Measurements from ENCODE around the gene MAP3K3. TPM values are rescaled to one million over a fixed set of nuclear protein-coding genes. Genes with fewer than 3 reads are reported as not detected.
A peak's percentile ranks its signal among the peaks of the same experiment; 100 is the strongest.

The MAP3K3 gene
- polyA plus RNA-seq, 1 experiment = 15.3 TPM

DNA sequence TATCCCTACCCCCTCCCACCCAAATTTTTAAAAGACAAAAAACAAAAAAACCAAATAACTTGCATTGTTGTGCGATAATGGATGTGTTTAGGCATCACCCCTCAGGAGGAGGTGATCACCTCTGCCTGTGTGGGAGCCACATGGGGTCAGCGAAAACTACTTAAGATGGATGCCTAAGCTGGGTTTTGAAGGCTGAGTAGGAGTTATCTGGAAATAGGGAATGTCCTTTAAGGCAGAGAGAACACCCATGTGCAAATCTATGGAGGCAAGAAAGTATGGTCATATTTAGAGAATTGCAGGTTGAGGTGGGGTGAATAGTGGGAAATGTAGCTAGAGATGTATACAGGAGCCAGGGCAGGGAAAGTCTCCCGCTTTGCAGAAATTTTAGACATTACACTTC is 27.1 kb upstream of the MAP3K3 start:
- Histone ChIP-seq H3K27me3 (ENCODE audit: control insufficient read depth, insufficient read depth, low read length) (no peaks in the 10 kb centered on the region), H3K4me3 (ENCODE audit: low read depth, low read length) (no peak overlapping the region), H3K9me3 (ENCODE audit: control insufficient read depth, insufficient read depth, low read length) (no peaks in the 10 kb centered on the region), H3K27ac (ENCODE audit: low read depth, low read length) (no peak overlapping the region)
- CTCF ChIA-PET = no interaction called here
- TF ChIP-seq, protein P1, sequence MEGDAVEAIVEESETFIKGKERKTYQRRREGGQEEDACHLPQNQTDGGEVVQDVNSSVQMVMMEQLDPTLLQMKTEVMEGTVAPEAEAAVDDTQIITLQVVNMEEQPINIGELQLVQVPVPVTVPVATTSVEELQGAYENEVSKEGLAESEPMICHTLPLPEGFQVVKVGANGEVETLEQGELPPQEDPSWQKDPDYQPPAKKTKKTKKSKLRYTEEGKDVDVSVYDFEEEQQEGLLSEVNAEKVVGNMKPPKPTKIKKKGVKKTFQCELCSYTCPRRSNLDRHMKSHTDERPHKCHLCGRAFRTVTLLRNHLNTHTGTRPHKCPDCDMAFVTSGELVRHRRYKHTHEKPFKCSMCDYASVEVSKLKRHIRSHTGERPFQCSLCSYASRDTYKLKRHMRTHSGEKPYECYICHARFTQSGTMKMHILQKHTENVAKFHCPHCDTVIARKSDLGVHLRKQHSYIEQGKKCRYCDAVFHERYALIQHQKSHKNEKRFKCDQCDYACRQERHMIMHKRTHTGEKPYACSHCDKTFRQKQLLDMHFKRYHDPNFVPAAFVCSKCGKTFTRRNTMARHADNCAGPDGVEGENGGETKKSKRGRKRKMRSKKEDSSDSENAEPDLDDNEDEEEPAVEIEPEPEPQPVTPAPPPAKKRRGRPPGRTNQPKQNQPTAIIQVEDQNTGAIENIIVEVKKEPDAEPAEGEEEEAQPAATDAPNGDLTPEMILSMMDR (IDR thresholded peaks at IDR 0.05; ENCODE audit: low read depth, low read length) = no peak
- POLR2A ChIA-PET = interaction anchor here (0.6 kb wide), 1 partner anchor 17 kb away, joined by 3 read pairs; no protein-coding TSS in a partner anchor
- no peak for DNase-seq (ENCODE audit: low read depth, low spot score)

DNA sequence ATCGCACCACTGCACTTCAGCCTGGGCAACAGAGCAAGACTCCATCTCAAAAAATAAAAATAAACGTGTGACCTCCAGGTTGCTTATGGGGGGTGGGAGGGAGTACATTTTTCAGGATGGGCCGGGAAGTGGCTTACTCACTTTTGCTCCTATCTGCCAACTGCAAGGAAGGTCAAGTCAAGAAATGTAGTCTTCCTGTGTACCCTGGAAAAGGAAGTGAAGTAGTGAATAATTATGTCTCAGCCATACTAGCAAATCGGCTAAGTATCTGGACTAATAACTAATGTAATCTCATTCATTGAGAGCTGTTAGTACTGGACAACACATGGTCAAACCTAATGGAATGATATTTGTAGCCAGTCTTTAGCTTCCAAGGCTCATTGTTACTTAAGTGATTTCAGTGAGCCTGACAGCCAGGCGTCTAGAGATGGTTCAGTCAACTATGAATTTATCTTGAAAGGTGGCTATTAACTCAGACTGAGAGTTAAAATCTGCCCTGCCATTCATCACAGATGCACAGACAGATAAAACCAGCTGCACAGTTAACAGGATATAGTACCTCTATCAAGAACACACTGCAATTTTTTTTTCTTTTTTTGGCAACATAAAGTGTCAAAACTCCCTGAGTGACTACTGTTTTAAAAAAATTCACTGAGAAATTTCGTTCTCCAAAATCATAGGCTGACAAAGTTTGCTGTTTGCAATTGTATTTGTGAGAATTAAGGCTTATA is 25.2 kb upstream of the MAP3K3 start:
- TF ChIP-seq, protein P1 (IDR thresholded peaks at IDR 0.05; ENCODE audit: low read depth, low read length) = no peak
- Histone ChIP-seq H3K27ac (ENCODE audit: low read depth, low read length) (no peak overlapping the region), H3K9me3 (ENCODE audit: control insufficient read depth, insufficient read depth, low read length) (no peaks in the 10 kb centered on the region; the same call in 1 of the 2 replicates), H3K27me3 (ENCODE audit: control insufficient read depth, insufficient read depth, low read length) (no peaks in the 10 kb centered on the region), H3K4me3 (ENCODE audit: low read depth, low read length) (no peak overlapping the region)
- ChIA-PET POLR2A (interaction anchor here (0.7 kb wide), 2 partner anchors 62 to 117 kb away, joined by 3 to 4 read pairs; no protein-coding TSS in a partner anchor), CTCF (interaction anchor here (0.6 to 1.1 kb wide), 2 partner anchors 14 to 17 kb away, joined by 3 to 6 read pairs; no protein-coding TSS in a partner anchor)
- no peak for DNase-seq (ENCODE audit: low read depth, low spot score)

DNA sequence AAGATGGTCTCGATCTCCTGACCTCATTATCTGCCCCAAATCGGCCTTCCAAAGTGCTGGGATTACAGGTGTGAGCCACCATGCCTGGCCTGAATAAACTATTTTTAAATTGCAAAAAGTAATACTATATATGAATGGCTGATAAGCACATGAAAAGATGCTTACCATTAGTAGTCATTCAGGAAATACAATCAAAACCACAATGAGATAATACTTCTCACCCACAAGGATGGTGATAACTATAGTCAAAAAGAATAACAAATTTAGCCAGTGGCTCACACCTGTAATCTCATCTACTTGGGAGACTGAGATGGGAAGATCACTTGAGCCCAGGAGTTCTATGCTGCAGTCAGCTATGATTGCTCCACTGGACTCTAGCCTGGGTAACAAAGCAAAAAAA is 23.9 kb upstream of the MAP3K3 start:
- CTCF ChIA-PET = interaction anchor here (0.6 kb wide), 1 partner anchor 955 kb away, joined by 4 read pairs; no protein-coding TSS in a partner anchor
- Histone ChIP-seq H3K27me3 (ENCODE audit: control insufficient read depth, insufficient read depth, low read length) (no peaks in the 10 kb centered on the region), H3K9me3 (ENCODE audit: control insufficient read depth, insufficient read depth, low read length) (no peaks in the 10 kb centered on the region; the same call in 1 of the 2 replicates), H3K27ac (ENCODE audit: low read depth, low read length) (no peak overlapping the region), H3K4me3 (ENCODE audit: low read depth, low read length) (no peak overlapping the region)
- DNase-seq (ENCODE audit: low read depth, low spot score) = no peak
- TF ChIP-seq, protein P1 (IDR thresholded peaks at IDR 0.05; ENCODE audit: low read depth, low read length) = no peak
- POLR2A ChIA-PET = interaction anchor here (0.6 kb wide), 1 partner anchor 164 kb away, joined by 4 read pairs; no protein-coding TSS in a partner anchor

DNA sequence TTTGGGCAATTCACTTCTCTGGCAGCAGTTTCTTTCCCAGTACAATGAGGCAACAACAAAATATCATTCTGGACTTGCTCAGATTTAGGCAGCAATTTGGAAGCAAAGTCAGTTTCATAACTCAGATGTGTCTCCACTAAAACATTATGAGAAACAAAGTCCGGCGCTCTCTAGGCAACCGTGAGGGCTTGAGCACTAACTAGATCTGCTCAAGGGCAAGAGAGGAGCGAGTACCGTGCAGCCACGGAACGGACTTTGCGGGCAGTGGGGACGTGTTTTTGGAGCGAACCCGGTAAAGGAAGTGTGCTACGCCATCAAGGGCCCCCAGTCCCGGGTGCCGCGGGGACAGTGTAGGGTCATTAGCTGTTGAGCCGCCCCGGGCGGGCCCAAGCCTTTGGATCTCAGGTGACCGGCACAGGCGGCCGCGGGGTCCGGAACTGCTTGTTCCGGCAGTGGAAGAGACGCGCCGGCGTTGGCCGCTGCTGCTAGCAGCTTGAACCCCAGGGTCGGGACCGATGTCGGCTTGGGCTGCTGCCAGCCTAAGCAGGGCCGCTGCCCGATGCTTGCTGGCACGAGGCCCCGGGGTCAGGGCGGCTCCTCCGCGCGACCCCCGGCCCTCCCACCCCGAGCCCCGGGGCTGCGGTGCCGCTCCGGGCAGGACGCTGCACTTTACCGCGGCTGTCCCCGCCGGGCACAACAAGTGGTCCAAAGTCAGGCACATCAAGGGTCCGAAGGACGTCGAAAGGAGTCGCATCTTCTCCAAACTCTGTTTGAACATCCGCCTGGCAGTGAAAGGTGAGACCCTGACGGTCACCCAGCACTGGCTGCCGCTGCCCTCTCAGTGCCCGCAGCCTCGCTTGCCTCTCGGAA is 21.4 kb upstream of the MAP3K3 start, which contains the start of gene TACO1:
TSS of gene TACO1 (plus strand) at position 327 of the 870 bp plus-strand sequence. CDS start at position 516, 189 bp downstream.
- TF ChIP-seq, protein P1 (IDR thresholded peaks at IDR 0.05; ENCODE audit: low read depth, low read length) = no peak
- Histone ChIP-seq H3K27me3 (ENCODE audit: control insufficient read depth, insufficient read depth, low read length) (no peaks in the 10 kb centered on the region), H3K4me3 (ENCODE audit: low read depth, low read length) (peak within 1 kb of the TSS; percentile 88), H3K27ac (ENCODE audit: low read depth, low read length) (peak within 1 kb of the TSS; percentile 61), H3K9me3 (ENCODE audit: control insufficient read depth, insufficient read depth, low read length) (no peaks in the 10 kb centered on the region; the same call in 1 of the 2 replicates)
- ChIA-PET POLR2A (interaction anchor here (0.8 to 1.7 kb wide), 3 partner anchors 21 to 32 kb away, joined by 3 to 5 read pairs (median 4); partner anchors contain the start of gene MAP3K3), CTCF (interaction anchor here (0.6 to 3.3 kb wide), 6 partner anchors 11 to 185 kb away, joined by 3 to 44 read pairs (median 5); partner anchors contain the start of gene MAP3K3)
- peak; percentile 60 for DNase-seq (ENCODE audit: low read depth, low spot score)
